HCT116 (cell line): ENCODE results near the gene CENPB. TPM values are rescaled to one million over a fixed set of nuclear protein-coding genes. Genes with fewer than 3 reads are reported as not detected.

Experiments
- ATAC-seq: fragments of 200-7000 bp; cut with Tn5 transposase; 2 replicates; pipeline ENCODE4 v1.9.1; 2020; ENCODE audit warnings: mild to moderate bottlenecking, moderate library complexity
- BruUV-seq: library from RNA; stranded (reverse); fragments of 400-500 nt; replicated peaks from 2 replicates; lab custom pipeline; 2021; lab: Mats Ljungman, UMichigan
- CTCF ChIA-PET: fragments of 300-600 bp; sonication (Branson Sonifier 250); formaldehyde crosslinking; loops from one replicate; lab custom pipeline; 2021; ENCODE audit warnings: antibody characterized with exemption; lab: Charles Lee
- POLR2A ChIA-PET: fragments of 300-600, 350-600 bp; sonication (Branson Sonifier 250); formaldehyde crosslinking; loops from one replicate; lab custom pipeline; 2021; ENCODE audit warnings: antibody characterized with exemption; lab: Charles Lee
- RAD21 ChIA-PET, 2 experiments: fragments of 300-600 bp; sonication (Branson Sonifier 250); formaldehyde crosslinking; loops; one replicate each; lab custom pipeline; 2023; ENCODE audit warnings: low total read pairs in 2 of 2; ENCODE audit not compliant: uncharacterized antibody in 2 of 2, unreplicated experiment in 2 of 2, low non-redundant PET in 1 of 2; lab: Charles Lee
- DNase-seq: peaks from one replicate; pipeline ENCODE4 v3.0.0-alpha.2; 2010; ENCODE audit warnings: low read depth, low spot score
- H2AFZ ChIP-seq: fragments of 200-600 bp; shearing (Covaris generic), sonication (generic); 2 replicates; pipeline ENCODE4 v1.6.1; 2017; ENCODE audit warnings: low read depth, mixed run types, mixed read lengths, antibody characterized with exemption, low read length; ENCODE audit not compliant: poor library complexity, severe bottlenecking
- H3K27ac ChIP-seq: 2 replicates; pipeline ENCODE4 v1.5.1; 2012; ENCODE audit warnings: low read depth, low read length
- H3K27me3 ChIP-seq: fragments of 200-600 bp; sonication (generic); 2 replicates; pipeline ENCODE4 v1.6.1; 2016; ENCODE audit warnings: mixed run types, low read length, mixed read lengths; ENCODE audit not compliant: insufficient read depth
- H3K36me3 ChIP-seq, 2 experiments: fragments of 200-500 bp in 1 of 2; fragments of 200-600 bp in 1 of 2; sonication (Bioruptor generic) in 1 of 2; sonication (generic) in 1 of 2; 2 replicates each; pipeline versions ENCODE4 v1.5.1 to v1.6.1; 2014 to 2016; ENCODE audit warnings: low read length in 2 of 2, inconsistent platforms in 1 of 2, mixed read lengths in 1 of 2, mixed run types in 1 of 2; ENCODE audit not compliant: insufficient read depth in 2 of 2, control insufficient read depth in 1 of 2
- H3K4me1 ChIP-seq, 2 experiments: fragments of 200-600 bp in 1 of 2; sonication (generic) in 1 of 2; 2 replicates each; pipeline versions ENCODE4 v1.5.1 to v1.6.1; 2012 to 2017; ENCODE audit warnings: low read length in 2 of 2, inconsistent platforms in 1 of 2, mild to moderate bottlenecking in 1 of 2, mixed read lengths in 1 of 2, mixed run types in 1 of 2, moderate library complexity in 1 of 2; ENCODE audit not compliant: insufficient read depth in 2 of 2, control insufficient read depth in 1 of 2
- H3K4me2 ChIP-seq: fragments of 200-600 bp; sonication (generic); 2 replicates; pipeline ENCODE4 v1.6.1; 2017; ENCODE audit warnings: mixed run types, low read length, mixed read lengths
- H3K4me3 ChIP-seq, 2 experiments: fragments of 200-600 bp in 1 of 2; sonication (generic) in 1 of 2; replicated peaks in 1 of 2; 2 replicates each; pipeline ENCODE4 v1.5.1; 2011 to 2016; ENCODE audit warnings: low read length in 2 of 2, control low read depth in 1 of 2, low read depth in 1 of 2, mild to moderate bottlenecking in 1 of 2, mixed read lengths in 1 of 2, mixed run types in 1 of 2
- H3K79me2 ChIP-seq: fragments of 200-600 bp; sonication (generic); 2 replicates; pipeline ENCODE4 v1.6.1; 2017; ENCODE audit warnings: mild to moderate bottlenecking, mixed run types, low read length, moderate library complexity, mixed read lengths; ENCODE audit not compliant: insufficient read depth
- H3K9ac ChIP-seq: fragments of 200-600 bp; sonication (generic); 2 replicates; pipeline ENCODE4 v1.6.1; 2016; ENCODE audit warnings: low read length, mixed read lengths
- H3K9me2 ChIP-seq: fragments of 200-600 bp; sonication (generic), shearing (Covaris generic); 2 replicates; pipeline ENCODE4 v1.6.1; 2017; ENCODE audit warnings: mixed run types, mild to moderate bottlenecking, moderate library complexity; ENCODE audit not compliant: insufficient read depth
- H3K9me3 ChIP-seq, 2 experiments: fragments of 200-500 bp in 1 of 2; fragments of 200-600 bp in 1 of 2; sonication (Bioruptor generic) in 1 of 2; sonication (generic) in 1 of 2; 2 replicates each; pipeline ENCODE4 v1.6.1; 2014 to 2017; ENCODE audit warnings: low read length in 2 of 2, mixed read lengths in 2 of 2, inconsistent platforms in 1 of 2, low read depth in 1 of 2, mild to moderate bottlenecking in 1 of 2, mixed run types in 1 of 2, moderate library complexity in 1 of 2; ENCODE audit not compliant: control insufficient read depth in 1 of 2, insufficient read depth in 1 of 2
- H4K20me1 ChIP-seq: fragments of 200-600 bp; sonication (generic), shearing (Covaris generic); 2 replicates; pipeline ENCODE4 v1.6.1; 2017; ENCODE audit warnings: mixed run types, mild to moderate bottlenecking, moderate library complexity; ENCODE audit not compliant: insufficient read depth
- EZH2 ChIP-seq: fragments of 200-600 bp; sonication (generic); IDR thresholded peaks from 2 replicates; pipeline ENCODE4 v1.6.1; 2017; ENCODE audit warnings: antibody characterized with exemption, mixed run types
- EZH2phosphoT487 ChIP-seq: fragments of 200-600 bp; IDR thresholded peaks from 2 replicates; pipeline ENCODE4 v1.6.1; 2018; ENCODE audit warnings: antibody characterized with exemption, borderline replicate concordance
- JUND ChIP-seq: IDR thresholded peaks from 2 replicates; pipeline ENCODE4 v1.6.1; 2012
- POLR2A ChIP-seq: IDR thresholded peaks from 2 replicates; pipeline ENCODE4 v1.7.0; 2011; ENCODE audit warnings: borderline replicate concordance; ENCODE audit not compliant: insufficient read depth, insufficient read length; ENCODE audit errors: extremely low read depth
- POLR2AphosphoS5 ChIP-seq: IDR thresholded peaks from 2 replicates; pipeline ENCODE4 v1.6.1; 2011; ENCODE audit warnings: mild to moderate bottlenecking, low read depth, low read length, moderate library complexity
- SP1 ChIP-seq: IDR thresholded peaks from 2 replicates; pipeline ENCODE4 v1.6.1; 2012; ENCODE audit warnings: low read depth
- SRF ChIP-seq: IDR thresholded peaks from 2 replicates; pipeline ENCODE4 v1.6.1; 2012; ENCODE audit warnings: low read depth
- TCF7L2 ChIP-seq: IDR thresholded peaks from 2 replicates; pipeline ENCODE4 v1.7.0; 2011; ENCODE audit warnings: borderline replicate concordance, inconsistent platforms; ENCODE audit not compliant: insufficient read depth, insufficient read length; ENCODE audit errors: extremely low read depth
- ZNF274 ChIP-seq: fragments of 200-500 bp; sonication (Bioruptor generic); IDR thresholded peaks from 2 replicates; pipeline ENCODE4 v1.6.1; 2014; ENCODE audit warnings: mild to moderate bottlenecking, low read depth, low read length, inconsistent platforms
- intact Hi-C: fragments of 100-400 bp; cut with micrococcal nuclease; formaldehyde crosslinking; loops from 2 replicates; pipeline ENCODE4 v1.10.0; 2022
- total RNA-seq: library from RNA; stranded (reverse); gene quantifications from one replicate; pipeline ENCODE4 v1.2.1, GENCODE V29; 2021; ENCODE audit not compliant: unreplicated experiment
- TF ChIP-seq, protein P1 (sequence below): IDR thresholded peaks from 2 replicates; pipeline ENCODE4 v1.6.1; 2012; ENCODE audit warnings: low read depth
- TF ChIP-seq, protein P2 (sequence below): IDR thresholded peaks from 2 replicates; pipeline ENCODE4 v1.6.1; 2012
- TF ChIP-seq, protein P3 (sequence below): IDR thresholded peaks from 2 replicates; pipeline ENCODE4 v1.6.1; 2011; ENCODE audit warnings: mild to moderate bottlenecking, low read length, moderate library complexity; ENCODE audit not compliant: insufficient replicate concordance; ENCODE audit errors: extremely low read depth
- TF ChIP-seq, protein P4 (sequence below): IDR thresholded peaks from 2 replicates; pipeline ENCODE4 v1.6.1; 2012

The CENPB gene
- total RNA-seq, 1 experiment from 2014 or later: 67.2 TPM

DNA sequence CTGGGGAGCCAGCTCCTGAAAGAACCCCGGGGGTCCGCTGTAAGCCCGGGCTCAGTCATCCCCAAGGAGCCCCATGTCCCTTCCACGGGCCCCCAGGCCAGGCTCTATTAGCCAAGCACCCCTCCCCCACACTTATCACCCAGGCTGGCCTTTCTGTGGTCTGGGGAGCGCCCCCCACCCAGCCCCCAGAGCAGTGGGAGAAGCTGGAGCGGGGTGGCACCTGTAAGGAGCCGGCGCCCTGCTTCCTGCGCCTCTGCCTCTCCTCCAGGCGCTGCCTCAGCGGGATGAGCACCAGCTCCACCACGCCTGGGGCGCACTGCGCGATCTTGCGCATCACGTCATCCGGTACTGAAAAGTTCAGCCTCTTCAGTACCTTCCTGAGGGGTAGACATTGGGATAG is 7.6 kb downstream of the CENPB start (continued):
- TF ChIP-seq, protein P1, sequence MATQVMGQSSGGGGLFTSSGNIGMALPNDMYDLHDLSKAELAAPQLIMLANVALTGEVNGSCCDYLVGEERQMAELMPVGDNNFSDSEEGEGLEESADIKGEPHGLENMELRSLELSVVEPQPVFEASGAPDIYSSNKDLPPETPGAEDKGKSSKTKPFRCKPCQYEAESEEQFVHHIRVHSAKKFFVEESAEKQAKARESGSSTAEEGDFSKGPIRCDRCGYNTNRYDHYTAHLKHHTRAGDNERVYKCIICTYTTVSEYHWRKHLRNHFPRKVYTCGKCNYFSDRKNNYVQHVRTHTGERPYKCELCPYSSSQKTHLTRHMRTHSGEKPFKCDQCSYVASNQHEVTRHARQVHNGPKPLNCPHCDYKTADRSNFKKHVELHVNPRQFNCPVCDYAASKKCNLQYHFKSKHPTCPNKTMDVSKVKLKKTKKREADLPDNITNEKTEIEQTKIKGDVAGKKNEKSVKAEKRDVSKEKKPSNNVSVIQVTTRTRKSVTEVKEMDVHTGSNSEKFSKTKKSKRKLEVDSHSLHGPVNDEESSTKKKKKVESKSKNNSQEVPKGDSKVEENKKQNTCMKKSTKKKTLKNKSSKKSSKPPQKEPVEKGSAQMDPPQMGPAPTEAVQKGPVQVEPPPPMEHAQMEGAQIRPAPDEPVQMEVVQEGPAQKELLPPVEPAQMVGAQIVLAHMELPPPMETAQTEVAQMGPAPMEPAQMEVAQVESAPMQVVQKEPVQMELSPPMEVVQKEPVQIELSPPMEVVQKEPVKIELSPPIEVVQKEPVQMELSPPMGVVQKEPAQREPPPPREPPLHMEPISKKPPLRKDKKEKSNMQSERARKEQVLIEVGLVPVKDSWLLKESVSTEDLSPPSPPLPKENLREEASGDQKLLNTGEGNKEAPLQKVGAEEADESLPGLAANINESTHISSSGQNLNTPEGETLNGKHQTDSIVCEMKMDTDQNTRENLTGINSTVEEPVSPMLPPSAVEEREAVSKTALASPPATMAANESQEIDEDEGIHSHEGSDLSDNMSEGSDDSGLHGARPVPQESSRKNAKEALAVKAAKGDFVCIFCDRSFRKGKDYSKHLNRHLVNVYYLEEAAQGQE: no peak
- TF ChIP-seq EZH2phosphoT487 (no peak), ZNF274 (no peak), SRF (no peak), TCF7L2 (no peak), POLR2AphosphoS5 (no peak)
- TF ChIP-seq, protein P2, sequence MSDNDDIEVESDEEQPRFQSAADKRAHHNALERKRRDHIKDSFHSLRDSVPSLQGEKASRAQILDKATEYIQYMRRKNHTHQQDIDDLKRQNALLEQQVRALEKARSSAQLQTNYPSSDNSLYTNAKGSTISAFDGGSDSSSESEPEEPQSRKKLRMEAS: no peak

DNA sequence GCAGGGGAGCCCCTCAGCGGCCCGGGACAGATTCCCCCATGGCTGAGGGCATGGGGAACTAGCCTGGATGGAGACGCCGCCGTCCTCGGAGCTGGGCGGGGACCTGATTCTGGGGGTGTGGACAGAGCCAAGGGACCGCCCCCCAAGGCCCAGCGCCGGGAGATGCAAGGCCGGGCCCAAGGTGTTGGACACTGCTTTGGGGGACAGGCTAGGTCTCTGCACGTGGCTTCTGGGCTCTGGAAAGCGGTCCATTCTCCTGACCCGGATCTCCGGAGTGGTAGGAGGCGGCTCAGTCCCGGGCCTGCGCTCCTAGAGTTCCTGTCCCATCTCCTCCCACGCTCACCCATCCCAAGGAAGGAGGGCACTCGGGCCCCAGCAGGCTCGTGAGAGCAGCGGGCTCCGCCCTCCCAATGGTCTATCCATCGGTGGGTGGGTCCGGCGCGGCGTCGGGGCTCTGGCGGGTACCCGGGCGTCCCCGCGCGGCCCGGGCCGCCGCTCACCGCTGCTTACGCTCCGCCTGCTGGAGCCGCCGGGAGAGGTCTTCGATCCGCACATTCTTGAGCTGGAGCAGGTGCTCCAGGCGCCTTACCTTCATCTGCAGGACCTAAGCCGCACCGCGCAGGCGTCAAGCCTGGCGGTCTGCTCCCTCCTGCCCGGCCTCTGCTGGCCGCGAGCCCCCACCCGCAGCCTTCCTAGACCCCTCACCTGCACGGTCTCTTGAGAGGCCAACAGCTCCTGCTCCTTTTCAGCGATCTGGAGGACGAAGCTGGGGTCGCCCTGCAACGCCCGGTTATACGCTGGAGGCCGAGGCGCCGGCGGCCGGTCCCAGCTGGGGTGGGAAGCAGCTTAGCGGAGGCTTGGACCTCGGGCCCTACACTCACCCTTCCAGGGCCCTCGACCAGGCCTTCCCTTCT is 8.6 kb downstream of the CENPB start:
- Histone ChIP-seq H3K27me3 (no peaks in the 10 kb centered on the region), H3K36me3 (no peaks in the 10 kb centered on the region), H3K9me3 (peaks cover 0 to 4% of the 10 kb centered on the region in 2 experiments; a peak in 1 of 4 replicates), H3K4me2 (no peak overlapping the region), H4K20me1 (no peaks in the 10 kb centered on the region), H3K9ac (no peak overlapping the region), H3K4me1 (peaks cover 0 to 7% of the 10 kb centered on the region in 2 experiments; a peak in 3 of 4 replicates), H3K4me3 (no peak overlapping the region), H3K79me2 (no peaks in the 10 kb centered on the region), H2AFZ (no peak overlapping the region), H3K27ac (no peak overlapping the region), H3K9me2 (no peaks in the 10 kb centered on the region)
- no peak for ATAC-seq
- DNase-seq: no peak
- POLR2A ChIA-PET: no interaction called here
- RAD21 ChIA-PET: no interaction called here
- TF ChIP-seq TCF7L2 (no peak), JUND (no peak), EZH2 (no peak), SP1 (no peak), POLR2A (no peak)
- TF ChIP-seq, protein P3, sequence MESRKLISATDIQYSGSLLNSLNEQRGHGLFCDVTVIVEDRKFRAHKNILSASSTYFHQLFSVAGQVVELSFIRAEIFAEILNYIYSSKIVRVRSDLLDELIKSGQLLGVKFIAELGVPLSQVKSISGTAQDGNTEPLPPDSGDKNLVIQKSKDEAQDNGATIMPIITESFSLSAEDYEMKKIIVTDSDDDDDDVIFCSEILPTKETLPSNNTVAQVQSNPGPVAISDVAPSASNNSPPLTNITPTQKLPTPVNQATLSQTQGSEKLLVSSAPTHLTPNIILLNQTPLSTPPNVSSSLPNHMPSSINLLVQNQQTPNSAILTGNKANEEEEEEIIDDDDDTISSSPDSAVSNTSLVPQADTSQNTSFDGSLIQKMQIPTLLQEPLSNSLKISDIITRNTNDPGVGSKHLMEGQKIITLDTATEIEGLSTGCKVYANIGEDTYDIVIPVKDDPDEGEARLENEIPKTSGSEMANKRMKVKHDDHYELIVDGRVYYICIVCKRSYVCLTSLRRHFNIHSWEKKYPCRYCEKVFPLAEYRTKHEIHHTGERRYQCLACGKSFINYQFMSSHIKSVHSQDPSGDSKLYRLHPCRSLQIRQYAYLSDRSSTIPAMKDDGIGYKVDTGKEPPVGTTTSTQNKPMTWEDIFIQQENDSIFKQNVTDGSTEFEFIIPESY: no peak
- TF ChIP-seq, protein P1: no peak
- TF ChIP-seq, protein P4, sequence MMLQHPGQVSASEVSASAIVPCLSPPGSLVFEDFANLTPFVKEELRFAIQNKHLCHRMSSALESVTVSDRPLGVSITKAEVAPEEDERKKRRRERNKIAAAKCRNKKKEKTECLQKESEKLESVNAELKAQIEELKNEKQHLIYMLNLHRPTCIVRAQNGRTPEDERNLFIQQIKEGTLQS: no peak
- intact Hi-C loops: no loop called here
- CTCF ChIA-PET: interaction anchor here (0.8 kb wide), 1 partner anchor 40 kb away, joined by 3 read pairs; no protein-coding TSS in a partner anchor
- BruUV-seq: no TSS peak
